ENCODE measurements around the gene PLCL2.

PLCL2 gene

GRCh38 chr3:16890597-16891333, 6.0 kb downstream of the PLCL2 start:
- TF ChIP-seq CTCF (IDR thresholded peaks at IDR 0.05; ENCODE audit: insufficient read depth, missing control alignments), result no peak
- no peak for FAIRE-seq
- DNase-seq (ENCODE audit: insufficient read length, low spot score), result no peak

- no peak for TF ChIP-seq CTCF (IDR thresholded peaks at IDR 0.05; ENCODE audit: insufficient read depth, missing control alignments)
- FAIRE-seq (no peak), DNase-seq (ENCODE audit: insufficient read length, low spot score) (no peak)
Observed at GRCh38 chr3:16893618-16894200, 9.0 kb downstream of the PLCL2 start.

- TF ChIP-seq CTCF (IDR thresholded peaks at IDR 0.05; ENCODE audit: insufficient read depth, missing control alignments), result no peak
- FAIRE-seq (peak; percentile 29), DNase-seq (ENCODE audit: insufficient read length, low spot score) (no peak)
Observed at GRCh38 chr3:16896094-16896627, 11.4 kb downstream of the PLCL2 start.

- TF ChIP-seq CTCF (IDR thresholded peaks at IDR 0.05; ENCODE audit: insufficient read depth, missing control alignments), result no peak
- no peak for FAIRE-seq
- no peak for DNase-seq (ENCODE audit: insufficient read length, low spot score)
Observed at GRCh38 chr3:16896820-16897219, 12.1 kb downstream of the PLCL2 start.

GRCh38 chr3:16897254-16897926, 12.6 kb downstream of the PLCL2 start:
- no peak for TF ChIP-seq CTCF (IDR thresholded peaks at IDR 0.05; ENCODE audit: insufficient read depth, missing control alignments)
- peak; percentile 83 for FAIRE-seq
- no peak for DNase-seq (ENCODE audit: insufficient read length, low spot score)

- no peak for TF ChIP-seq CTCF (IDR thresholded peaks at IDR 0.05; ENCODE audit: insufficient read depth, missing control alignments)
- DNase-seq (ENCODE audit: insufficient read length, low spot score) (no peak), FAIRE-seq (no peak)
Observed at GRCh38 chr3:16898595-16899395, 14.0 kb downstream of the PLCL2 start.

All from D721Med (cell line).